ENCODE data around the gene HYAL2. TPM values are rescaled to one million over a fixed set of nuclear protein-coding genes. Genes with fewer than 3 reads are reported as not detected.

HYAL2 gene
- total and polyA plus RNA-seq, 9 of the 15 experiments (the other 6 are each of a cell fraction or from before 2014, with no cell fraction given), result 0.36 to 22.7 (median 11.4) TPM; not detected in 1

- peak; percentile 91 for TF ChIP-seq ZBTB40 (IDR thresholded peaks at IDR 0.05)
- no peak for TF ChIP-seq ZBTB40 (CRISPR knock-in tag; IDR thresholded peaks at IDR 0.05)
- peak; percentile 93 for TF ChIP-seq ZNF584 (CRISPR knock-in tag; IDR thresholded peaks at IDR 0.05; ENCODE audit: low read depth)
- TF ChIP-seq SNRNP70 (optimal IDR thresholded peaks at IDR 0.05; ENCODE audit: low read depth, low read length), result no peak
- TF ChIP-seq PHB (CRISPR knock-in tag; IDR thresholded peaks at IDR 0.05), result no peak
- no peak for TF ChIP-seq SPI1 (IDR thresholded peaks at IDR 0.05; ENCODE audit: borderline replicate concordance, low read depth, low read length)
- no peak for TF ChIP-seq SMARCA5 (IDR thresholded peaks at IDR 0.05)
- TF ChIP-seq KLF1 (tag; IDR thresholded peaks at IDR 0.05), result no peak
- no peak for TF ChIP-seq NCOA2 (IDR thresholded peaks at IDR 0.05; ENCODE audit: partially characterized antibody in 2 of 2)
- no peak for TF ChIP-seq JUNB (CRISPR knock-in tag; conservative IDR thresholded peaks at IDR 0.05)
- no peak for TF ChIP-seq NFE2L1 (tag; IDR thresholded peaks at IDR 0.05; ENCODE audit: borderline replicate concordance, low read depth)
- no peak for TF ChIP-seq HBP1 (CRISPR knock-in tag; IDR thresholded peaks at IDR 0.05)
- TF ChIP-seq ERF (CRISPR knock-in tag; IDR thresholded peaks at IDR 0.05), result 0 out of 2 replicates have a peak, but pooled peaks have one; percentile 11
- peak; percentile 82 for TF ChIP-seq L3MBTL2 (IDR thresholded peaks at IDR 0.05)
- no peak for TF ChIP-seq FOXJ3 (CRISPR knock-in tag; IDR thresholded peaks at IDR 0.05)
- no peak for TF ChIP-seq CC2D1A (IDR thresholded peaks at IDR 0.05)
- TF ChIP-seq NR2C2 (CRISPR knock-in tag; IDR thresholded peaks at IDR 0.05), result peak; percentile 72; the same call in 1 of the 2 replicates
- TF ChIP-seq NR2C2 (tag; IDR thresholded peaks at IDR 0.05), result peak; percentile 93
- no peak for TF ChIP-seq BRF1 (IDR thresholded peaks at IDR 0.05; ENCODE audit: borderline replicate concordance, extremely low read depth, insufficient read length)
These were observed 36.6 kb upstream of the HYAL2 start, which contains the start of gene TMEM115 (continued) for GRCh38 chr3:50358911-50359759.
